ENCODE data around the gene MICAL1.
"Not testable (repeated sequence)": the region's sequence is repeated elsewhere in the genome, so short reads cannot be mapped to it uniquely, and the experiment has no call there.

MICAL1 gene

GRCh38 chr6:109472132-109472995 lies 16.8 kb upstream of the MICAL1 start:
- TF ChIP-seq JUND (IDR thresholded peaks at IDR 0.05; ENCODE audit: low read depth), result no peak
- in situ Hi-C loops (cut with HindIII; ENCODE audit: low pct_unique_long_range_greater_than_20kb, low sequenced_read_pairs), result no loop called here
- no peak for DNase-seq (ENCODE audit: low read depth in 1 of 2, low spot score in 1 of 2)

GRCh38 chr6:109471105-109471810 lies 15.7 kb upstream of the MICAL1 start:
- in situ Hi-C loops (cut with HindIII; ENCODE audit: low pct_unique_long_range_greater_than_20kb, low sequenced_read_pairs), result no loop called here
- TF ChIP-seq JUND (IDR thresholded peaks at IDR 0.05; ENCODE audit: low read depth), result no peak
- DNase-seq (ENCODE audit: low read depth in 1 of 2, low spot score in 1 of 2), result no peak

GRCh38 chr6:109469591-109470189 lies 14.1 kb upstream of the MICAL1 start:
- no peak for TF ChIP-seq JUND (IDR thresholded peaks at IDR 0.05; ENCODE audit: low read depth)
- in situ Hi-C loops (cut with HindIII; ENCODE audit: low pct_unique_long_range_greater_than_20kb, low sequenced_read_pairs), result no loop called here
- DNase-seq (ENCODE audit: low read depth in 1 of 2, low spot score in 1 of 2), result no peak

GRCh38 chr6:109467696-109468095 lies 12.1 kb upstream of the MICAL1 start:
- no peak for DNase-seq (ENCODE audit: low read depth in 1 of 2, low spot score in 1 of 2)
- TF ChIP-seq JUND (IDR thresholded peaks at IDR 0.05; ENCODE audit: low read depth), result no peak
- in situ Hi-C loops (cut with HindIII; ENCODE audit: low pct_unique_long_range_greater_than_20kb, low sequenced_read_pairs), result no loop called here

- in situ Hi-C loops (cut with HindIII; ENCODE audit: low pct_unique_long_range_greater_than_20kb, low sequenced_read_pairs), result no loop called here
Measured at GRCh38 chr6:109466212-109466923, 10.8 kb upstream of the MICAL1 start.

GRCh38 chr6:109465772-109466171 lies 10.2 kb upstream of the MICAL1 start:
- DNase-seq (ENCODE audit: low read depth in 1 of 2, low spot score in 1 of 2), result no peak
- no peak for TF ChIP-seq JUND (IDR thresholded peaks at IDR 0.05; ENCODE audit: low read depth)
- in situ Hi-C loops (cut with HindIII; ENCODE audit: low pct_unique_long_range_greater_than_20kb, low sequenced_read_pairs), result no loop called here

More at GRCh38 chr6:109466212-109466923, 10.8 kb upstream of the MICAL1 start:
- TF ChIP-seq JUND (IDR thresholded peaks at IDR 0.05; ENCODE audit: low read depth), result no peak
- DNase-seq (ENCODE audit: low read depth in 1 of 2, low spot score in 1 of 2), result no peak

GRCh38 chr6:109461733-109462526 lies 6.4 kb upstream of the MICAL1 start:
- DNase-seq (ENCODE audit: low read depth in 1 of 2, low spot score in 1 of 2), result no peak
- in situ Hi-C loops (cut with HindIII; ENCODE audit: low pct_unique_long_range_greater_than_20kb, low sequenced_read_pairs), result no loop called here
- TF ChIP-seq JUND (IDR thresholded peaks at IDR 0.05; ENCODE audit: low read depth), result no peak

GRCh38 chr6:109461205-109461604 lies 5.6 kb upstream of the MICAL1 start:
- in situ Hi-C loops (cut with HindIII; ENCODE audit: low pct_unique_long_range_greater_than_20kb, low sequenced_read_pairs); DNase-seq (ENCODE audit: low read depth in 1 of 2, low spot score in 1 of 2): not testable (repeated sequence)

- no peak for DNase-seq (ENCODE audit: low read depth in 1 of 2, low spot score in 1 of 2)
- in situ Hi-C loops (cut with HindIII; ENCODE audit: low pct_unique_long_range_greater_than_20kb, low sequenced_read_pairs), result no loop called here
- no peak for TF ChIP-seq JUND (IDR thresholded peaks at IDR 0.05; ENCODE audit: low read depth)
Measured at GRCh38 chr6:109460161-109460829, 4.7 kb upstream of the MICAL1 start.

GRCh38 chr6:109458774-109459531 lies 3.4 kb upstream of the MICAL1 start:
- no peak for TF ChIP-seq JUND (IDR thresholded peaks at IDR 0.05; ENCODE audit: low read depth)
- no peak for DNase-seq (ENCODE audit: low read depth in 1 of 2, low spot score in 1 of 2)
- in situ Hi-C loops (cut with HindIII; ENCODE audit: low pct_unique_long_range_greater_than_20kb, low sequenced_read_pairs), result no loop called here

GRCh38 chr6:109457562-109457996 lies 2.0 kb upstream of the MICAL1 start:
- TF ChIP-seq JUND (IDR thresholded peaks at IDR 0.05; ENCODE audit: low read depth), result no peak
- in situ Hi-C loops (cut with HindIII; ENCODE audit: low pct_unique_long_range_greater_than_20kb, low sequenced_read_pairs), result no loop called here
- no peak for DNase-seq (ENCODE audit: low read depth in 1 of 2, low spot score in 1 of 2)
